GM13977 (cell line): ENCODE data around the gene GABRD.

Source experiments
- DNase-seq: peaks from one replicate; pipeline ENCODE4 v3.0.0; 2012; ENCODE audit warnings: low spot score
- in situ Hi-C: fragments of 300-500 bp; cut with MboI; formaldehyde crosslinking; loops from one replicate; pipeline ENCODE4 v1.12.0; 2022; ENCODE audit warnings: low sequenced_read_pairs, low pct_unique_long_range_greater_than_20kb, mixed read lengths, inconsistent platforms; ENCODE audit not compliant: unreplicated experiment
- TF ChIP-seq, protein P1 (sequence below): IDR thresholded peaks from 2 replicates; pipeline ENCODE4 v1.5.1; 2012; ENCODE audit warnings: mild to moderate bottlenecking, control low read depth; ENCODE audit not compliant: insufficient read depth; ENCODE audit errors: extremely low read depth, missing control alignments

GABRD gene

DNA sequence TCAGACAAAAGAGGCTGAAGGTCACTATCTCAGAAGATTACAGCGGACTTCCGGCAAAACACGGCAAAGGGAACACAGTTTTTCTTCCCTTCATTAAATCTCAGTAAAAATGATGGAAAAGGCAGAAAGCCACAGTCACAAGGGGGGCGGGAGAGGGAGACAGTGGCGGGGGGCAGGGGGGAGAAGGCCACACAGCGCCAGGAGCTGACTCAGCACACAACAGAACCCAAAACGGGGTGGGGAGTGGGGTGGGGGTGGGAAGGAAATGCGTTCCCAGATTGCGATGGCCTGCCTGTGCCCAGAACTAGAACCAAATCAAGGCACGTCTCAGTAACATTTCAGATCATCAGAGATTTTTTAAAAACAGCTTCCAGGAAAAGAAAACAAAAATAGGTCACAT lies 28.9 kb upstream of the GABRD start:
- in situ Hi-C loops = no loop called here
- no peak for DNase-seq
- TF ChIP-seq, protein P1, sequence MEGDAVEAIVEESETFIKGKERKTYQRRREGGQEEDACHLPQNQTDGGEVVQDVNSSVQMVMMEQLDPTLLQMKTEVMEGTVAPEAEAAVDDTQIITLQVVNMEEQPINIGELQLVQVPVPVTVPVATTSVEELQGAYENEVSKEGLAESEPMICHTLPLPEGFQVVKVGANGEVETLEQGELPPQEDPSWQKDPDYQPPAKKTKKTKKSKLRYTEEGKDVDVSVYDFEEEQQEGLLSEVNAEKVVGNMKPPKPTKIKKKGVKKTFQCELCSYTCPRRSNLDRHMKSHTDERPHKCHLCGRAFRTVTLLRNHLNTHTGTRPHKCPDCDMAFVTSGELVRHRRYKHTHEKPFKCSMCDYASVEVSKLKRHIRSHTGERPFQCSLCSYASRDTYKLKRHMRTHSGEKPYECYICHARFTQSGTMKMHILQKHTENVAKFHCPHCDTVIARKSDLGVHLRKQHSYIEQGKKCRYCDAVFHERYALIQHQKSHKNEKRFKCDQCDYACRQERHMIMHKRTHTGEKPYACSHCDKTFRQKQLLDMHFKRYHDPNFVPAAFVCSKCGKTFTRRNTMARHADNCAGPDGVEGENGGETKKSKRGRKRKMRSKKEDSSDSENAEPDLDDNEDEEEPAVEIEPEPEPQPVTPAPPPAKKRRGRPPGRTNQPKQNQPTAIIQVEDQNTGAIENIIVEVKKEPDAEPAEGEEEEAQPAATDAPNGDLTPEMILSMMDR = no peak

DNA sequence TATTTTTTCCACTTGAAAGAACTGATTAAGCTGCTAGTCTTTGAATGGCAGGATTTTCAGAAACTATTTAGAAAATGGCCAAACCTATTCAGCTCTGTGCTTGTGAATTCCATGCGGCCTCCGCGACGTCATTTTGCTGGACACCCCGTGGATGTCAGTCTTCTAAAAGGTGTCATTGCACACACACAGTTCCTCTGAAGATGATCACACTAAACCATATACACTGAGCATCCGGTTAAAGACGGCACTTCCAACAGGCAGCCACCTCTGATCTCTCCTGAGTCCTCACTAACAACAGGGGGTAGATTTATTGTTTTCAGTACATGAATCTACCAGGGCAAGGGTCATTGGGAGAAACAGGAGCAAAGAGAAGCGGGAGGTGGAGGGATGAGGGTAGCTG lies 24.6 kb upstream of the GABRD start:
- in situ Hi-C loops = no loop called here
- DNase-seq = no peak
- TF ChIP-seq, protein P1 = no peak

DNA sequence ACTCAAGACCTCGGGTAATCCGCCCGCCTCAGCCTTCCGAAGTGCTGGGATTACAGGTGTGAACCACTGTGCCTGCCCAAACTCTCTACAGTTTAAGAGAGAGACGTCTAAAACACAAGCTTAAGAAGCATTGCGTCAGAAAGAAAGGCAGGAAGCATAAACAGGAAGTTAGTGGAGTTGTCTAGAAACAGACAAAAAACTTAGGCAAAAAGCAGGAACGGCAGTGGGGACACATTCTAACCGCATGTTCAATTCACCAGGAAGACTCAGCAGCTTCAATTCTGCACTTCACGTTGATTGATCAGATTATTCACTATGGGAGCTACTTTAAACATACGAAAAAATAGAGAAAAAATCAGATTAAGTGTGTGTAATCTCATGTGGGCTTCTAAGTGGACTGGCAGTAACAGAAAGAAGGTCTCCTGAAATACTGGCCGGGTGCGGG lies 22.9 kb upstream of the GABRD start:
- DNase-seq = no peak
- TF ChIP-seq, protein P1 = no peak
- in situ Hi-C loops = no loop called here

DNA sequence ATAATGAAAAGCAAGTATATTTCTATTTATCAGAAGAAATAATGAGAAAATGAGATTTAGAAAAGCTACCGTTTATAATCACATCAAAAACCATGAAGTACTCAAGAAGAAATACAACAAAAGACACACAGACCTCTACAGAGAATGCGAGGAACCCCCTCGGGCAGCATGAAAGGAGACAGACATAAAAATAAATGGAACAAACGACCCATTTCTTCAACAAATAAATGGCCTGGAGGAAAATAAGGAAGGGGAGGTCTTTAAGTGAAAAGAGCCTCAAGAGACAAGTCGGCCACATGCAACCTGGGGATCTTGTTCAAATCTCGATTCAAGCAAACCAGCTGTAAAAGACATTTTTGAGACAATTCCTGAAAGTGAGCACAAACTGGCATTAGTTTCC lies 21.6 kb upstream of the GABRD start:
- DNase-seq = no peak
- TF ChIP-seq, protein P1 = no peak
- in situ Hi-C loops = no loop called here

DNA sequence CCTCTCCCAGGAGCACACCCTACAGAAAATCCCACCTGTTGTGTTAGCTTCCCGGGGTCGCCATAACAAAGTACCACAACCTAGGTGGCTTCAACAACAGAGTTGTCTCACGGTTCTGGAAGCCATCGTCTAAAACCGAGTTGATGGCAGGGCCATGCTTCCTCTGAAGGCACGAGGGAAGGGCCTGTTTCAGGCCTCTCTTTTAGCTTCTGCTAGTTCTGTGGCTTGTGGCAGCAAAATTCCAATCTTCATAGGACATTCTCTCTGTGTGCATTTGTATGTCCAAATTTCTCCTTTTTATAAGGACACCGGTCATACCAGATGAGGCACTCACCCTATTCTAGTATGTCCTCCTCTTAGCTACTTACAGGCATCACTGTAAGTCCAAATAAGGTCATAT lies 18.7 kb upstream of the GABRD start:
- no peak for DNase-seq
- TF ChIP-seq, protein P1 = no peak
- in situ Hi-C loops = no loop called here

GRCh38 chr1:2000850-2001249 lies 18.3 kb upstream of the GABRD start:
- no peak for DNase-seq
- in situ Hi-C loops = no loop called here
- TF ChIP-seq, protein P1 = no peak

DNA sequence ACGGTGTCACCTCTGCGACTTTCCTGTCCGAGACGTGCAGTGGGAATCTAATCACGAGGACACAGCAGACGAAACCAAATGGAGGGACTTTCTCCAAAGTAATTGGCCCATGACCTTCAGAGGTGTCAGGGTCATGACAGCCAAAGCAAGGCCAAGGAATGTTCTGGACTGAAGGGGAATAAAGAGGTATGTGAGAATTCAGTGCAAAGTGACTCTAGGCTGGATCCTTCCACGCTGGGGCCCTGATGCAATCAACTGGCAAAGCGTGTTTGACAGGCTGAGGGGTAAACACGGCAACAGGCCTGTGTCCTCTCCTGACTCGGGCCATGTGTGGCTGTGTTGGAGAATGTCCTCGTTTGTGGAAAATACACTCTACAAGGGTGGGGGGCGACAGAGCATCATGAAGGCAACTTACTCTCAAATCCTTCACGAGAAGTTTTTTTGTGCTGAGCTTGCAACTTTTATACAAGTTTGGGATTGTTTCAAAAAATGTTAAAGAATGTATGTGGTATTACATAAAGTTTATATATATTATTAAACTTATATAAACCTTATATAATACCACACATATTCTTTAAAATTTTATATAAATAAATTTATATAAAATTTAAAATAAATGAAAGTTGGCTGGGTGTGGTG lies 17.3 kb upstream of the GABRD start:
- DNase-seq = no peak
- TF ChIP-seq, protein P1 = no peak
- in situ Hi-C loops = no loop called here
